Parathyroid adenoma (tissue), 2 donors: ENCODE measurements around the gene QPCTL.

Experiments
- H2AFZ ChIP-seq: fragments of 300-600 bp; sonication (generic); one replicate; pipeline ENCODE4 v1.7.0; 2017; ENCODE audit warnings: antibody characterized with exemption, mild to moderate bottlenecking
- H3K27ac ChIP-seq: fragments of 300-600 bp; sonication (generic); one replicate; pipeline ENCODE4 v1.7.0; 2017
- H3K27me3 ChIP-seq: fragments of 300-600 bp; sonication (generic); one replicate; pipeline ENCODE4 v1.7.0; 2017; ENCODE audit warnings: low read length; ENCODE audit not compliant: control insufficient read depth, insufficient read depth
- H3K36me3 ChIP-seq: fragments of 300-600 bp; sonication (generic); one replicate; pipeline ENCODE4 v1.7.0; 2017; ENCODE audit warnings: low read length; ENCODE audit not compliant: control insufficient read depth, insufficient read depth
- H3K4me1 ChIP-seq: fragments of 300-600 bp; sonication (generic); one replicate; pipeline ENCODE4 v1.7.0; 2017; ENCODE audit warnings: control low read depth
- H3K4me2 ChIP-seq: fragments of 300-600 bp; sonication (generic); one replicate; pipeline ENCODE4 v1.7.0; 2017; ENCODE audit warnings: low read length
- H3K4me3 ChIP-seq: fragments of 300-600 bp; sonication (generic); one replicate; pipeline ENCODE4 v1.7.0; 2017; ENCODE audit warnings: low read depth, low read length
- H3K79me2 ChIP-seq: fragments of 300-600 bp; sonication (generic); one replicate; pipeline ENCODE4 v1.7.0; 2017; ENCODE audit warnings: control low read depth
- H3K9ac ChIP-seq: fragments of 300-600 bp; sonication (generic); one replicate; pipeline ENCODE4 v1.7.0; 2017; ENCODE audit warnings: mild to moderate bottlenecking
- H3K9me3 ChIP-seq: fragments of 300-600 bp; sonication (generic); one replicate; pipeline ENCODE4 v1.7.0; 2017; ENCODE audit warnings: low read length; ENCODE audit not compliant: control insufficient read depth
- TF ChIP-seq, protein P1 (sequence below): fragments of 300-600 bp; sonication (generic); IDR thresholded peaks from one replicate; pipeline ENCODE4 v1.7.0; 2017; ENCODE audit warnings: antibody characterized with exemption, mild to moderate bottlenecking
- donor health status: primary hyperparathyroidism.

Gene QPCTL

DNA sequence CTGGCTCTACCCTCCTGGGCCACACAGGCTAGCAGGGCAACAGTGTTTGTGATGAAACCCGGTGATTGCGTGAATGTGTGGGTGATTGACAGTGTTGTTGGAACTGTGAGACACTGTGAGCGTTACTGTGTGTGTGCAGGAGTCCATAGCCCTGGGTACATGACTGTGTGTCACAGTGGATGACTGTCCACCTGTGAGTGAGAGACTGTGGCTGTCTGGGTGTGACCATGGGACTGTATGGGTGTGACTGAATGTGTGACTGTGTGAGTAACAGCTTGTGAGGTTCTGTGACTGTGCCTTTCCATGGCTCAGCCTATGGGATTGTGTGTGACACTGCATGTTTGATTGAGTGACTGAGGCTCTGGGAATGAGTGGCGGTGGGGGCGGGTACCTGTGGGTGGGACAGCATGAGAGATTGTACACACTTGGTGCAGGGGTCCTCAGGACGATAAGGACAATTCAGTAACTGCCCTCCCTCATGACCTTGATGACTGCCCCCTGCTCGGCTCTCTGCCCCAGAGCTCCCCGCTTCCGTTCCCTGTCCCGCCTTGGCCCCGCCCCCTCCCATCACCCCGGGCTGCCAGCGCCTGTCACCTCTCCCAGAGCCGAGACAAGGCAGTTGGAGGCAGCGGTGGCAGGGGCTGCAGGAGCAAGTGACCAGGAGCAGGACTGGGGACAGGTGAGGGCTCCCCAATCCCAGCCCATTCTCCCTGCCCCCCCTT, 24.7 kb upstream of the QPCTL start, which contains the start of gene GIPR:
TSS of gene GIPR (plus strand) at position 602 of the 722 bp plus-strand sequence. CDS start 1,300 bp downstream, outside the sequence.
- no peaks in the 10 kb centered on the region for H3K36me3 ChIP-seq
- peak within 1 kb of the TSS; percentile 79 for H3K4me3 ChIP-seq
- peak within 1 kb of the TSS; percentile 99 for H3K4me2 ChIP-seq
- no peak within 1 kb of the TSS for H3K27ac ChIP-seq
- H3K79me2 ChIP-seq = no peaks in the 10 kb centered on the region
- H2AFZ ChIP-seq = peak within 1 kb of the TSS; percentile 73
- no peaks in the 10 kb centered on the region for H3K9me3 ChIP-seq
- peaks cover 3% of the 10 kb centered on the region for H3K4me1 ChIP-seq
- no peak within 1 kb of the TSS for H3K9ac ChIP-seq
- no peaks in the 10 kb centered on the region for H3K27me3 ChIP-seq
- TF ChIP-seq, protein P1, sequence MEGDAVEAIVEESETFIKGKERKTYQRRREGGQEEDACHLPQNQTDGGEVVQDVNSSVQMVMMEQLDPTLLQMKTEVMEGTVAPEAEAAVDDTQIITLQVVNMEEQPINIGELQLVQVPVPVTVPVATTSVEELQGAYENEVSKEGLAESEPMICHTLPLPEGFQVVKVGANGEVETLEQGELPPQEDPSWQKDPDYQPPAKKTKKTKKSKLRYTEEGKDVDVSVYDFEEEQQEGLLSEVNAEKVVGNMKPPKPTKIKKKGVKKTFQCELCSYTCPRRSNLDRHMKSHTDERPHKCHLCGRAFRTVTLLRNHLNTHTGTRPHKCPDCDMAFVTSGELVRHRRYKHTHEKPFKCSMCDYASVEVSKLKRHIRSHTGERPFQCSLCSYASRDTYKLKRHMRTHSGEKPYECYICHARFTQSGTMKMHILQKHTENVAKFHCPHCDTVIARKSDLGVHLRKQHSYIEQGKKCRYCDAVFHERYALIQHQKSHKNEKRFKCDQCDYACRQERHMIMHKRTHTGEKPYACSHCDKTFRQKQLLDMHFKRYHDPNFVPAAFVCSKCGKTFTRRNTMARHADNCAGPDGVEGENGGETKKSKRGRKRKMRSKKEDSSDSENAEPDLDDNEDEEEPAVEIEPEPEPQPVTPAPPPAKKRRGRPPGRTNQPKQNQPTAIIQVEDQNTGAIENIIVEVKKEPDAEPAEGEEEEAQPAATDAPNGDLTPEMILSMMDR = no peak

DNA sequence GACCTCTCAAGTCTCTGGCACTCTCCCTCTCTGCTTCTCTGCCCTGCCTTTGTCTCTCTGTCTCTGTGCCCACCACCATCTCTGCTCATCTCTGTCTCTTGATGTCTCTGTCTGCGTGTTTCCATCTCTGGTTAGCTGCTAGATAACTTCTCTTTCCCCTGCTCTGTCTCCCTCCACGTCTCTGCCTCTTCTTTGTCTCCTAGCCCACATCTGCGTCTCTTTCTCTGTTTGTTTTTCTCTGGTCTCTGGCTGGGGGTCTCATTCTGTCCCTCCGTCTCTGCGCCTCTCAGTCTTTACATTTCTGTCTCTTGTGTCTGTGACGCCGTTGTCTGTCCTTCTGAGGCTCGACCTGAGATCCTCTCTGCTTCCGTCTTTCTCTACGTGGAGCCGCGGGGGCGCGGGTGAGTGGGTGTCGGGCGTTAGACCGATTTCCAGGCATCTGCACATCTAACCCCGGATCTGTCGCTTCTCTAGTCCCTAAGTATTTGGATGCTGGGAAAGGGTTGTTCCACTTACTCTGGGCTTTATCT, 24.1 kb upstream of the QPCTL start:
- Histone ChIP-seq H3K4me2 (peak overlapping the region; percentile 99), H3K36me3 (no peaks in the 10 kb centered on the region), H3K9me3 (no peaks in the 10 kb centered on the region), H3K4me3 (peak overlapping the region; percentile 79), H3K79me2 (no peaks in the 10 kb centered on the region), H3K27ac (no peak overlapping the region), H3K9ac (no peak overlapping the region), H3K27me3 (no peaks in the 10 kb centered on the region), H3K4me1 (peaks cover 3% of the 10 kb centered on the region), H2AFZ (peak overlapping the region; percentile 44)
- TF ChIP-seq, protein P1 = no peak

DNA sequence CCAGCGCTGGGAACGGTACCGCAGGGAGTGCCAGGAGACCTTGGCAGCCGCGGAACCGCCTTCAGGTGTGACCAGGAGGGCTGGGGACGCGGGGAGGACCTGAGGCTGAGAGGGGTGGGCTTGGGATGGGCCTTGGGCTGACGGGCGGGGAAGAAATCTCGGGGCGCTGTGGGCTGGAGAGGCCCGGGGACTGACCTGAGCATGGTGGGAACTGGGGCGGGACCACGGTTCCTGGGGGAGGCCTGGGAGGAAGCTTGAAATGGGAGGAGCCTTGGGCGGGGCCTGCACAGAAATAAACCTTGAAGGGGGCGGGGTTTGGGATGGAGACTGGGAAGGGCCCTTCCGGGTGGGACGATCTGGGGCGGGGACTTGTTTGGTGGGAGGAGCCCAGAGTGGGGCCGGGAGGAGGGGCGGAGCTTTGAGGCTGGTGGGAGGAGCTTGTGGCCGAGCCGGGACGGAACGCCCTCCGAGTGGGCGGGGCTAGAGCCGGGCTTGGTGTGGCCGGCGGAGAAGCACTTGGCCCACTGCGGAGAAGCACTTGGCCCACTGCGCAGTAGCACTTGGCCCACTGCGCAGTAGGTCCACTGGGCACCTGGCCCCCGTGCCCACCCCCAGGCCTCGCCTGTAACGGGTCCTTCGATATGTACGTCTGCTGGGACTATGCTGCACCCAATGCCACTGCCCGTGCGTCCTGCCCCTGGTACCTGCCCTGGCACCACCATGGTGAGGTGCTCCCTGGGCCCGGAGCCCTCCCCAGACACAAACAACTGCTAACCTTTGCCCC, 21.6 kb upstream of the QPCTL start:
- TF ChIP-seq, protein P1 = no peak
- Histone ChIP-seq H3K4me1 (peaks cover 3% of the 10 kb centered on the region), H3K4me2 (no peak overlapping the region), H3K36me3 (no peaks in the 10 kb centered on the region), H3K27ac (no peak overlapping the region), H2AFZ (no peak overlapping the region), H3K9ac (no peak overlapping the region), H3K79me2 (no peaks in the 10 kb centered on the region), H3K9me3 (no peaks in the 10 kb centered on the region), H3K27me3 (no peaks in the 10 kb centered on the region), H3K4me3 (no peak overlapping the region)

DNA sequence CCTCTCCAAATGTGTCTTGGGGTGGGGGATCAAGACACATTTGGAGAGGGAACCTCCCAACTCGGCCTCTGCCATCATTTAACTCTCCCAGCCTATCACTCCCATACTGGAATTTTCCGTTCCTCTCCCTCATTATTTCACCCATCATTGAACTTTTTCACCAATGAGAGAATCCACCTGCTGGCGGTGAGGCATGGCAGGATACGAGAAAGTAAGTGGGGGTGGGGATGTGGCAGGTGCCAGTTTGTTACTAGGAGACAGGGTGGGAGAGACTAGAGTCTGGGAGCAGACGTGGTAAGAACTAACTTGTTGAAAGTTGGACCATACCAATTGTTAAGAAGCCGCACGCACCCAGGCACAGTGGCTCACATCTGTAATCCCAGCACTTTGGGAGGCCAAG, 17.5 kb upstream of the QPCTL start:
- Histone ChIP-seq H3K27me3 (no peaks in the 10 kb centered on the region), H3K9ac (no peak overlapping the region), H3K79me2 (no peaks in the 10 kb centered on the region), H3K9me3 (no peaks in the 10 kb centered on the region), H2AFZ (no peak overlapping the region), H3K4me1 (no peaks in the 10 kb centered on the region), H3K4me3 (no peak overlapping the region), H3K27ac (no peak overlapping the region), H3K36me3 (no peaks in the 10 kb centered on the region), H3K4me2 (no peak overlapping the region)
- TF ChIP-seq, protein P1 = no peak
